Esophagus mucosa (tissue), 1 donor: Measurements from ENCODE around the gene PGK2. TPM values are rescaled to one million over a fixed set of nuclear protein-coding genes. Genes with fewer than 3 reads are reported as not detected.

ENCODE experiments used
- total RNA-seq: library from RNA; stranded (reverse); gene quantifications from one replicate; pipeline ENCODE4 v1.2.4, GENCODE V29; 2023
- donor health status: DM: yes; HTN: yes; CAD: no.

PGK2 gene
- total RNA-seq, 1 donor from 2014 or later, result not detected

Other genes with a start within 250 kb of the PGK2 start
- 9.3 TPM for gene C6orf141, start 236.6 kb downstream of the PGK2 start, total RNA-seq
- not detected for gene RHAG, start 150.4 kb downstream of the PGK2 start, total RNA-seq
- not detected for gene CRISP2, start 73.7 kb downstream of the PGK2 start, total RNA-seq
- gene CRISP3, start 42.9 kb downstream of the PGK2 start, total RNA-seq, result 8.1 TPM
- gene CRISP1, start 79.2 kb upstream of the PGK2 start, total RNA-seq, result not detected
- not detected for gene DEFB114, start 176.9 kb upstream of the PGK2 start, total RNA-seq
- not detected for gene DEFB113, start 182.3 kb upstream of the PGK2 start, total RNA-seq
- gene DEFB110, start 234.7 kb upstream of the PGK2 start, total RNA-seq, result not detected